Stomach (tissue), 9 donors: ENCODE measurements around the gene ZNF473. TPM values are rescaled to one million over a fixed set of nuclear protein-coding genes. Genes with fewer than 3 reads are reported as not detected.

Experiments
- DNase-seq, 2 donors: peaks; one replicate each; pipeline versions ENCODE4 v3.0.0 to v3.0.0-alpha.2; 2013 to 2019
- H3K27ac ChIP-seq, 5 donors: fragments of 200-600 bp in 4 of 5; sonication (generic) in 4 of 5; one replicate each; pipeline ENCODE4 v1.5.1; 2013 to 2019; ENCODE audit warnings: mild to moderate bottlenecking in 1 of 5, moderate library complexity in 1 of 5
- H3K27me3 ChIP-seq, 3 donors: fragments of 200-600 bp; sonication (generic); one replicate each; pipeline ENCODE4 v1.5.1; 2017 to 2019; ENCODE audit warnings: mixed run types in 1 of 3
- H3K36me3 ChIP-seq, 4 donors: fragments of 200-600 bp; sonication (generic); 1 replicate in 3 of 4; 2 replicates in 1 of 4; pipeline ENCODE4 v1.5.1; 2016 to 2019
- H3K4me1 ChIP-seq, 4 donors: fragments of 200-600 bp; sonication (generic); one replicate each; pipeline ENCODE4 v1.5.1; 2016 to 2019
- H3K4me3 ChIP-seq, 4 donors: fragments of 200-600 bp; sonication (generic) in 3 of 4; one replicate each; pipeline ENCODE4 v1.5.1; 2016 to 2019; ENCODE audit warnings: mild to moderate bottlenecking in 1 of 4
- H3K9me3 ChIP-seq, 4 donors: fragments of 200-600 bp; sonication (generic); one replicate each; pipeline ENCODE4 v1.5.1; 2016 to 2019
- EP300 ChIP-seq: sonication (generic); formaldehyde crosslinking; IDR thresholded peaks from one replicate; pipeline ENCODE4 v1.6.1; 2017; ENCODE audit warnings: antibody characterized with exemption
- POLR2A ChIP-seq, 4 donors: fragments of 450-650 bp; IDR thresholded peaks; one replicate each; pipeline ENCODE4 v1.6.1; 2016; ENCODE audit warnings: antibody characterized with exemption in 4 of 4, control low read depth in 2 of 4, mild to moderate bottlenecking in 1 of 4, moderate library complexity in 1 of 4
- POLR2AphosphoS5 ChIP-seq, 3 donors: sonication (generic); formaldehyde crosslinking; IDR thresholded peaks; one replicate each; pipeline ENCODE4 v1.6.1; 2016; ENCODE audit warnings: antibody characterized with exemption in 3 of 3
- WGBS, 5 donors: extraction: QIAGEN DNeasy Blood & Tissue Kit in 3 of 5; methylation state at CpG; one replicate each; pipeline versions ENCODE4 v1.1.5 to v1.1.7; 2013 to 2018; 5-methylcytosine and 5-hydroxymethylcytosine counted together
- intact Hi-C: fragments of 100-400 bp; cut with DNase I; formaldehyde crosslinking; loops from one replicate; pipeline ENCODE4 v1.15.1; 2023; ENCODE audit warnings: low total_unique reads
- polyA plus RNA-seq, 3 donors: library from polyadenylated mRNA; stranded (reverse); fragments of 200-250 nt; gene quantifications; one replicate each; pipeline ENCODE4 v1.2.3, GENCODE V29; 2013
- total RNA-seq, 5 donors: library from RNA; depleted of rRNA; stranded (reverse); fragments of >200 nt; gene quantifications; one replicate each; pipeline versions ENCODE4 v1.1.0 to v1.2.3, GENCODE V29; 2014 to 2016
- TF ChIP-seq, protein P1 (sequence below), 7 experiments: fragments of 450-650 bp in 4 of 7; fragments of 200-600 bp in 3 of 7; sonication (generic) in 3 of 7; IDR thresholded peaks; one replicate each; pipeline ENCODE4 v1.5.1; 2016 to 2019; ENCODE audit warnings: antibody characterized with exemption in 7 of 7, control low read depth in 2 of 7, mild to moderate bottlenecking in 1 of 7
- donor health status: healthy with polysubstance abuse.
- donor health status: Bipolar disorder and iron deficiency.
- donor health status: healthy.

Gene ZNF473
- total and polyA plus RNA-seq, 8 donors = 0.58 to 28.0 (median 4.5) TPM

DNA sequence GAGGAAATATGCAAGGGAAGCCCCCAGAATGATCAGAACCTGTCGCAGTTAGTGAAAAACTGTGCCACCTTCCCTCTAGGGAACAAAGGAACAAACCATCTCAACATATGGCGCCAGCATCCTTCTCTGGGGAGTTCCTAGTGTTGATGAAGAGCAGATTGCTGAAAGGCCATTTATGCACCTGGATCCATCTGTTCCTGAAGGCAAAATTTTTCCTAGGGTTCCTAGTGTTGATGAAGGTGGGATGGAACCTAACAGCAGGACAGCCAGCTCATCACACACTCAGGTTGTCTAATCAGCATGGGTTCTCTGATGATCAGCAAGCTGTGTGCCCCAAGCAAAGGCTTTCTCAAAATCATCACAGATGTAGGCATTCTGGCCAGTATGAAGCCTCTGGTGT lies 32.6 kb downstream of the ZNF473 start:
- no peak overlapping the region for H3K4me3 ChIP-seq
- H3K36me3 ChIP-seq = no peaks in the 10 kb centered on the region
- no peak for DNase-seq
- H3K27ac ChIP-seq = no peak overlapping the region
- intact Hi-C loops = no loop called here
- H3K27me3 ChIP-seq = no peaks in the 10 kb centered on the region
- H3K4me1 ChIP-seq = no peaks in the 10 kb centered on the region
- TF ChIP-seq POLR2A (IDR thresholded peaks at IDR 0.05) (no peak), POLR2AphosphoS5 (IDR thresholded peaks at IDR 0.05) (no peak), EP300 (no peak)
- TF ChIP-seq, protein P1, sequence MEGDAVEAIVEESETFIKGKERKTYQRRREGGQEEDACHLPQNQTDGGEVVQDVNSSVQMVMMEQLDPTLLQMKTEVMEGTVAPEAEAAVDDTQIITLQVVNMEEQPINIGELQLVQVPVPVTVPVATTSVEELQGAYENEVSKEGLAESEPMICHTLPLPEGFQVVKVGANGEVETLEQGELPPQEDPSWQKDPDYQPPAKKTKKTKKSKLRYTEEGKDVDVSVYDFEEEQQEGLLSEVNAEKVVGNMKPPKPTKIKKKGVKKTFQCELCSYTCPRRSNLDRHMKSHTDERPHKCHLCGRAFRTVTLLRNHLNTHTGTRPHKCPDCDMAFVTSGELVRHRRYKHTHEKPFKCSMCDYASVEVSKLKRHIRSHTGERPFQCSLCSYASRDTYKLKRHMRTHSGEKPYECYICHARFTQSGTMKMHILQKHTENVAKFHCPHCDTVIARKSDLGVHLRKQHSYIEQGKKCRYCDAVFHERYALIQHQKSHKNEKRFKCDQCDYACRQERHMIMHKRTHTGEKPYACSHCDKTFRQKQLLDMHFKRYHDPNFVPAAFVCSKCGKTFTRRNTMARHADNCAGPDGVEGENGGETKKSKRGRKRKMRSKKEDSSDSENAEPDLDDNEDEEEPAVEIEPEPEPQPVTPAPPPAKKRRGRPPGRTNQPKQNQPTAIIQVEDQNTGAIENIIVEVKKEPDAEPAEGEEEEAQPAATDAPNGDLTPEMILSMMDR (IDR thresholded peaks at IDR 0.05) = no peak
- H3K9me3 ChIP-seq = peaks cover 25 to 37% (median 30%) of the 10 kb centered on the region in 4 donors
- 83 to 97% (median 89%) methylated on average over 2 of the region's 2 CpGs for WGBS, 5 donors

DNA sequence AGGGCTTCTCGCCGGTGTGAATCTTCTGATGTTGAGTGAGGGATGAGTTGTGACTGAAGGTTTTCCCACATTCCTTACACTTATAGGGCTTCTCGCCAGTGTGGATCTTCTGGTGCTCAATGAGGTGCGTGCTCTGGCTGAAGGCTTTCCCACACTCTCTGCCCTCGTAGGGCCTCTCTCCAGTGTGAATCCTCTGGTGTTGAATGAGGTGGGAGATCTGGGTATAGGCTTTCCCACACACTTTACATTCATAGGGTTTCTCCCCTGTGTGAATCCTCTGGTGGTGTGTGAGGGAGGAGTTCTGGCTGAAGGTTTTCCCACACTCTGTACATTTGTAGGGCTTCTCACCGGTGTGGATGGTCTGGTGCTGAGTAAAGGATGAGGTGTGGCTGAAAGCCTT lies 33.2 kb downstream of the ZNF473 start:
- whole genome bisulfite sequencing, 5 donors = 79 to 90% (median 89%) methylated on average over 6 of the region's 6 CpGs
- TF ChIP-seq POLR2AphosphoS5 (IDR thresholded peaks at IDR 0.05) (no peak), POLR2A (IDR thresholded peaks at IDR 0.05) (no peak), EP300 (no peak)
- TF ChIP-seq, protein P1 (IDR thresholded peaks at IDR 0.05) = no peak
- no peaks in the 10 kb centered on the region for H3K4me1 ChIP-seq

GRCh38 chr19:50060107-50060506 lies 34.3 kb downstream of the ZNF473 start:
- WGBS, 5 donors = 75 to 86% (median 84%) methylated on average over 15 of the region's 15 CpGs
- H3K4me1 ChIP-seq = no peaks in the 10 kb centered on the region
- DNase-seq = no peak
- H3K36me3 ChIP-seq = no peaks in the 10 kb centered on the region
- intact Hi-C loops = no loop called here
- no peak for TF ChIP-seq POLR2AphosphoS5 (IDR thresholded peaks at IDR 0.05)
- TF ChIP-seq, protein P1 (IDR thresholded peaks at IDR 0.05) = no peak
- no peak for TF ChIP-seq POLR2A (IDR thresholded peaks at IDR 0.05)
- no peak for TF ChIP-seq EP300
- H3K27me3 ChIP-seq = no peaks in the 10 kb centered on the region
- no peak overlapping the region for H3K4me3 ChIP-seq
- no peak overlapping the region for H3K27ac ChIP-seq
- H3K9me3 ChIP-seq = peaks cover 25 to 37% (median 32%) of the 10 kb centered on the region in 4 donors

More for the DNA sequence above, 33.2 kb downstream of the ZNF473 start:
- intact Hi-C loops = no loop called here
- peaks cover 25 to 37% (median 32%) of the 10 kb centered on the region in 4 donors for H3K9me3 ChIP-seq
- no peaks in the 10 kb centered on the region for H3K27me3 ChIP-seq
- H3K36me3 ChIP-seq = no peaks in the 10 kb centered on the region
- DNase-seq = no peak
- no peak overlapping the region for H3K4me3 ChIP-seq
- H3K27ac ChIP-seq = no peak overlapping the region

GRCh38 chr19:50061650-50062049 lies 35.8 kb downstream of the ZNF473 start:
- Histone ChIP-seq H3K27me3 (no peaks in the 10 kb centered on the region), H3K4me1 (no peaks in the 10 kb centered on the region), H3K36me3 (no peaks in the 10 kb centered on the region), H3K27ac (no peak overlapping the region), H3K4me3 (no peak overlapping the region), H3K9me3 (peaks cover 25 to 37% (median 32%) of the 10 kb centered on the region in 4 donors)
- DNase-seq = no peak
- WGBS, 5 donors = 52 to 69% (median 53%) methylated on average over 5 of the region's 5 CpGs
- intact Hi-C loops = no loop called here
- no peak for TF ChIP-seq POLR2AphosphoS5 (IDR thresholded peaks at IDR 0.05)
- no peak for TF ChIP-seq EP300
- no peak for TF ChIP-seq POLR2A (IDR thresholded peaks at IDR 0.05)
- TF ChIP-seq, protein P1 (IDR thresholded peaks at IDR 0.05) = no peak
